Left renal cortex interstitium (tissue), 4 donors: ENCODE results near the gene SYS1. TPM values are rescaled to one million over a fixed set of nuclear protein-coding genes. Genes with fewer than 3 reads are reported as not detected.

Source experiments
- DNase-seq, 4 donors: peaks; one replicate each; pipeline ENCODE4 v3.0.0-alpha.2; 2013; ENCODE audit warnings: low read depth in 4 of 4, low spot score in 2 of 4, missing footprints in 1 of 4
- polyA plus RNA-seq, 4 donors: library from polyadenylated mRNA; unstranded; fragments of 120-200 nt; gene quantifications; one replicate each; pipeline ENCODE4 v1.2.1, GENCODE V29; 2013; ENCODE audit not compliant: insufficient read length in 4 of 4

Gene SYS1
- polyA plus RNA-seq, 4 donors: 29.0 to 35.9 (median 34.5) TPM

DNA sequence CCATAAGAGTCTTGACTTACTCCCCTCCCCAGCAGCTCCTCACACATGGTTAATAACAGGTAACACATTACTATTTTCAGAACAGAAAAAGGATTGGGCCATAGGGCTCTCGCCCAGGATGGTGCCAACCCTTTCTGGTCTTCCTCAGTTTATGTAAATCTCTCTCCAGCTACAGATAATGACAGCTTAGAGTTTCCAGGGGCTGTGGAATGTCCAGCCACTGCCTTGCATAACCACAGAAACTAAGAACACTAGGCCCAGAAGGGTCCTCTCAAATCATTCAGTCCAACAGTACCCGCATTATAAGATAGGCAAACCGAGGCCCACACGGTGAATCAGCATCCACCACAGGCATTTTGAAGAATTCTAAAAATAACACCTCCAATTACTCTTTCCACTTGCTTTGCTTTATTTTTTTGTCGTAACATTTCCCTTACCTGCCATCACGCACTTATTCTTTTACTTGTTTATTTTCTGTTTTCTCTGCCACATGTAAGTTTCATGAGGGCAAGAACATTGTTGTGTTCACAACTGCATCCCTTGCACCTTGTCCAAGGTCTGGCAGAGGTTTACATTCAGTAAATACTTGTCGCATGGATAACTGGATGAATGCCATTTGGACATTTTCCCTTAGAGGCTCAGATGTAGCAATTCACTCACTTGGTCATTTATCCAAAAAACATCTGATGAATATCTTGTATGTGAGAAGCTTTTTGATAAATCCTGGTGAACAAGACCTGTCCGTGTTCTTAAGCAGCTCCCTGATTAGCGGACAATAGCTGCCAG, 8.3 kb upstream of the SYS1 start:
- no peak for DNase-seq

- no peak for DNase-seq
Observed at GRCh38 chr20:45355209-45356084, 7.5 kb upstream of the SYS1 start.

DNA sequence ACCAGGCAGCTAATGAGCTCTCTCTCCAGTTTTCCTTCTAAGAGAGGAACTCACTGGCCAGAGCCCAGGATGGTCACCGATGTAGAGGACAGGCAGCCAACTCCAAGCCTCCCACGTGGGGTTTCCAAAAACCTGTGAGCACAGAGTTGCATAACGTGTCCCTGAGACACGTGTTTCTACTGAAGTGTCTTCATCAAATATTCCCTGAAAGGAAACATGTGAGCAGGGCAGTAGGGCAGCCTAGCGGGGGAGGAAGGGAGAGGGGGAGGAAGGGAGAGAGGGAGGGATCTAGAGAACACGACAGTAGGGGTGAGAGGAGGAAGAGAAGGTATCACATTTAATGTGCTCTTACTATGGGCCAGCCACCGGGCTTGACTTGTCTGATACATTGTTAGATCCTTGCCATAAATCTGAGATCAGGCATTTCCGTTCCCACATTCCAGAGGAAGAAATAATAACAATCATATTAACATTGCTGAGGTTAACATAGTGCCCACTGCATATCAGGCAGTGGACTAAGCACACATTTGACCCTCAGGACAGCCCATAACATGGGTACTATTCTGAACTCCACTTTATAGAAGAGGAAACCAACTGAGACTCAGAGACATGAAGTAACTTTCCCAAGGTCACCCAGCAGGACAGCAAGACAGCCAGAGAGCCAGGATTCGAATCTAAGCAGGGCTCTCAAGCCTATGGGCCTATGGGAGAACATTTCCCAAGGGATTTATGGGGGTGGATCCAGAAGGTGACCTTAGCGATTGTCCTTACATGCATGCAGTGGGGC, 4.5 kb upstream of the SYS1 start:
- DNase-seq: no peak

GRCh38 chr20:45359069-45359405, 3.9 kb upstream of the SYS1 start:
- no peak for DNase-seq

DNA sequence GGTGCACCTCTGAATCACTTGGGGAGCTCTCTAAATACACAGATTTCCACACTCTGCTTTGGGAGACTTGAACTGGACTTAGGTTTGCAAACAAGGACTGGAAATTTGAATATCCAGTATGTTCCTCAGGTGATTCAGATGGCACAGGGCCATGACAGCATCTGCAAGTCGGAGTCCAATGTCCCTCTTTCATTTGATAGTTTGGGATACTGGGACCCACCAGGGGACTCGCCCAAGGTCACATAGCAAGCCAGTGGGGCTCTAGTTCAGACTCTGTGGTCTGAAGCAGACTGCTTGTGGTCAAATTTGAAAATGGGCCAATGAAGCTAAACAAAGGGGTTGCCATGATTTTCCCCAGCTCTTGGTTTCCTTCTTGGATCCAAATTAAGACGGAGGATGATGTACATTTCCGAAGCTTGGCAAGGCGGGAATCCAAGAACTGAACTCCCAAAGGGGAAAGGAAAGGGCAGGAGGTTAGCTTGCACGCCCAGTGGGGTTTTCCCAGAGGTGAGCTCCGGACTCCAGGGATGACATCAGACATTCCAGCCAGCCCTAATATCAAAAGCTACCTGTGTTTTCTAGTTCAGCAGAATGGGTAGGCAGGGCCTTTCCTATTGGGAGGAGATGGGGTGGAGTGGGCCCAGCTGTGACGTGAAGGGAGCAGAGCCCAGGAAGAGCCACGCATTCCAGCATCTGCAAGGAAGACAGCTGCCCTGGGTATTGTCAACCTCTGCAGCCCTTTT, 3.4 kb upstream of the SYS1 start:
- DNase-seq: no peak

DNA sequence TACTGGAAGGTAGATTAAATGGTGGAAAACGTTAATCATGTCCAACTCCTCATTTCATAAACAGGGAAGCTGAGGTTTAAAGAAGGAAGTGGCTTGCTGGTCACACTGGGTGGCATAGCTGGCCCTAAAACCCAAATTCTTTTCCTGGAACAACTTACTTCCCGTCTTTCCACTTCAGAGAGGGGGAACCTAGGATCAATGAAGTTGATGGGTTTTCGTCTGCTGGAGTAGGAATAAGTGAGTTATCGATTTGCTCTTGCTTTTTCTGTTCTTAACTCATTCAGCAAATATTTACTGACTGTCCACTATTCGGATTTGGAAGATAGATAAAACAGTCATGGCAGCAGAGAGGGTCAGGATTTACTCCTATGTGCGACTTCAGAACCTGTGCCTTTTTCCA, 1.2 kb upstream of the SYS1 start:
- no peak for DNase-seq

GRCh38 chr20:45363611-45364492, 896 bp downstream of the SYS1 start:
- DNase-seq: no peak

DNA sequence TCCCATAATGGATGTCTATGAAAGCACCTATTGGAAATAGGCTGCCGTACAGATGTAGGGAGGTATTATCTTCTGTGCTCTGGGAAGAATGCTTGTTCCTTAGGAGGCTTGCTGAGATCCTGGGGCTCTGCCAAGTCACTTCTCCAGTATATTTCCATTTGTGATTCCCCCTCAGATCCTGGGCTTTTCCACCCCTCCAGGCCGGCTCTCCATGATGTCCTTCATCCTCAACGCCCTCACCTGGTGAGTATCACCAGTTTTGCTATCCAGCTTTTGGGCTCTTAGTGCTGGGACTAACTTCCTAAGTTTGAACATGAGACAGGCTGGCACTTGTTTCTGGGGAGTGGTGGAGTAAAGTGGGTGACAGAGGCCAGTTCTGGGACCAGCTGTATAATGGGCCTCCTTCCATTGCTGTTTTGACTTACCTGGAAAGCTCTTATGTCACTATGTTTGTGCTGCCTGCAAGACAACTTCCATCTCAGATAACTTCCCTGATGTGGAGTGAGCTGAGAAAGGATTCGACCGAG, 2.6 kb downstream of the SYS1 start:
- no peak for DNase-seq

DNA sequence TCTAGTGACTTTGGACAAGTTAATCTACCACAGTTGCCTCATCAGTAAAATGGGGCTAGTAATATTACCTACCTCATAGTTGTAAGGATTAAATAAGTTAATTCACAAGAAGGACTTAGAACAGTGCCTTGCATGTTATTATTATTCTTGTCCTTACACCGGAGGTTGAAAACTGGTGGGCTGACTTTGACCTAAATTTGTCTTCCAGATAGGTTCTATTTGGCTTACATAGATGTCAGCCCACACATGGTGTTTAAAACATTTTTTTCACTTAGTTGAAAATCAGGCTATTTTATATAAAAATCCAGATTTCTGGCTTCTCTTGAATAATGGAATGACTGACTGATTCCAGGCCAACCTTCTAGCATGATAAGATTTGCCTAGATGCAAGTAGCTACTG, 3.2 kb downstream of the SYS1 start:
- DNase-seq: no peak

- no peak for DNase-seq
Observed at GRCh38 chr20:45366631-45367030, 3.7 kb downstream of the SYS1 start.

DNA sequence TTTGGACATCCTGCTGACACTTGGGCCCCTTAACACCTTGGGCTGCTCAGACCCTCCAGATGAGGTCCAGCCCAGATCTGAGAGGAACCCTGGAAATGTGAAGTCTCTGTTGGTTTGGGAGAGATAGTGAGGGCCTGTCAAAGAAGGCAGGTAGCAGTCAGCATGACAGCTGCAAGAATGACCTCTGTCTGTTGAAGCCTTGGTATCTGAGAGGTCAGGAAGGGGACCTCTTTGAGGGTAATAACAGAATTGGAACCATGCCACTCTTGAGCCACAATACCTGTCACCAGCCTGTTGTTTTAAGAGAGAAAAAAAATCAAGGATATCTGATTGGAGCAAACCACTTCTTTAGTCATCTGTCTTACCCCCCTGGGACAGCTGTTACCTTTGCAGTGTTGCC, 4.2 kb downstream of the SYS1 start:
- DNase-seq: no peak

GRCh38 chr20:45368221-45368980, 5.4 kb downstream of the SYS1 start:
- no peak for DNase-seq

- no peak for DNase-seq
Observed at GRCh38 chr20:45370571-45371160, 7.7 kb downstream of the SYS1 start.

DNA sequence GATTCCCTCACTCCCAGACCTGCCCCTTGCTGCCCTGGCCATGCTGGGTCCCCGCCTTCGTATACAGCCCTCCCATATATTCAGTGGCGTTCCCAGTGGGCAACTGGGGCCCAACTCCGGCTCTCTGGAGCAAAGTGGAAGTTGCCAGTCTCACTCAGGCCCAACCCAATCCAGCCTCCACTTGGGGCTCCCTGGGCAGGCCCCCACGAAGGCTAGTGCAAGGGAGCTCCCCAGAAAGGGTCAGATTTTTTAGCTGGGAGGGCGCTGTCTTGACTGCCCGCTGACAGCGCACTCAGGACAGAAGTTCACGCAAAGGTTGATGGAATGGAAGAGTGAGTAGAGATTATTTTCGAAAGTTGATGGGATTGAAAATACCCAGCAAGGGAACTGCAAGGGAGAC, 9.3 kb downstream of the SYS1 start:
- DNase-seq: no peak

- no peak for DNase-seq
Observed at GRCh38 chr20:45372646-45373352, 9.8 kb downstream of the SYS1 start.

DNA sequence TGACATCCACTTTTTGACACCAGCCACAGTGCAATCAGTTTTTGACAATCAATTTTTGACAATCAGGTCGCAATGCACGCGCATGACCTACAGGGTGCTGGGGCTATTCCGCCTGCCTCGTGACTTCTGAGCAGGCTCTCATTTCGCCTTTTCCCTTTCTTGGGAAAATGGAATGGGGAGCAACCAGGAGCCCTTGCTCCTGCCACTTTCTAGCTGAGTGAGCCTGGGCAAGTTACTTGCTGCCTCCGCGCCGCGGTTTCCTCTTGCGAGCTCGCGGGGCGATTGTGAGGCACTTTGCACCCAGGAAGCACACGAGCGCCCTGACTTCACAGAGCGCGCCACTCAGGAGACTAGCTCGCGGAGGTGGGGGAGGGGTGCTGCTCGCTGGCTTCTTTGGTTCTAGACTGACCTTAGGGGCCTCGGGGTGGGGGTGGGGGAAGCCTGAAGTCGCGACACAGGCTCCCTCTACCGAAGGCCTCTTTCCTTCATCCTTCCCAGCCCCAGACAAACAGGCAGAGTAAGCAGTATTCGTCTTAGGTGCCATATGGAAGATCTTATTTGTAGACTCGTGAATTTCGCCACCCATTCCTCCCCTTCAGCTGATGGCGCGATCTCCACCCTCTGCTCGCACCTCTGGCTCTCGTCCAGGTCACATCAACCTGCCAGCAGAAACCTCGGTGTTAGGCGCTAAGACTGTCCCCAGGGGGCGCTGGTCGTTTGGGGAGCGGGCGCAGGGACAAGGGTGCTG, 10.6 kb downstream of the SYS1 start:
- DNase-seq: peak in 2 of 4 donors; percentile 64 to 76

GRCh38 chr20:45374101-45374467, 11.1 kb downstream of the SYS1 start:
- no peak for DNase-seq
